Measurements from ENCODE around the gene CDK5.

GRCh38 chr7:151006590-151007300 is 51.0 kb downstream of the CDK5 start:
- TF ChIP-seq CTCF (conservative IDR thresholded peaks at IDR 0.05 in 1 of 2, IDR thresholded peaks at IDR 0.05 in 1 of 2; ENCODE audit: low read depth in 1 of 2, low read length in 2 of 2) = no peak
- no peak for TF ChIP-seq EZH2 (IDR thresholded peaks at IDR 0.05; ENCODE audit: low read length, missing control alignments)

All from fibroblast of lung (primary cell).